Gastroesophageal sphincter (tissue), 3 donors: ENCODE data around the gene BMERB1.

Source experiments
- EP300 ChIP-seq: sonication (generic); formaldehyde crosslinking; IDR thresholded peaks from one replicate; pipeline ENCODE4 v1.6.1; 2017; ENCODE audit warnings: antibody characterized with exemption, mild to moderate bottlenecking
- POLR2A ChIP-seq, 2 donors: fragments of 450-650 bp; IDR thresholded peaks; one replicate each; pipeline ENCODE4 v1.6.1; 2017; ENCODE audit warnings: antibody characterized with exemption in 2 of 2, mild to moderate bottlenecking in 2 of 2, moderate library complexity in 1 of 2
- POLR2AphosphoS5 ChIP-seq: sonication (generic); formaldehyde crosslinking; IDR thresholded peaks from one replicate; pipeline ENCODE4 v1.6.1; 2017; ENCODE audit warnings: antibody characterized with exemption
- TF ChIP-seq, protein P1 (sequence below), 4 experiments: fragments of 200-600 bp in 2 of 4; fragments of 450-650 bp in 2 of 4; sonication (generic) in 1 of 4; IDR thresholded peaks; one replicate each; pipeline ENCODE4 v1.5.1; 2017 to 2019; ENCODE audit warnings: antibody characterized with exemption in 4 of 4, mild to moderate bottlenecking in 2 of 4, moderate library complexity in 2 of 4

DNA sequence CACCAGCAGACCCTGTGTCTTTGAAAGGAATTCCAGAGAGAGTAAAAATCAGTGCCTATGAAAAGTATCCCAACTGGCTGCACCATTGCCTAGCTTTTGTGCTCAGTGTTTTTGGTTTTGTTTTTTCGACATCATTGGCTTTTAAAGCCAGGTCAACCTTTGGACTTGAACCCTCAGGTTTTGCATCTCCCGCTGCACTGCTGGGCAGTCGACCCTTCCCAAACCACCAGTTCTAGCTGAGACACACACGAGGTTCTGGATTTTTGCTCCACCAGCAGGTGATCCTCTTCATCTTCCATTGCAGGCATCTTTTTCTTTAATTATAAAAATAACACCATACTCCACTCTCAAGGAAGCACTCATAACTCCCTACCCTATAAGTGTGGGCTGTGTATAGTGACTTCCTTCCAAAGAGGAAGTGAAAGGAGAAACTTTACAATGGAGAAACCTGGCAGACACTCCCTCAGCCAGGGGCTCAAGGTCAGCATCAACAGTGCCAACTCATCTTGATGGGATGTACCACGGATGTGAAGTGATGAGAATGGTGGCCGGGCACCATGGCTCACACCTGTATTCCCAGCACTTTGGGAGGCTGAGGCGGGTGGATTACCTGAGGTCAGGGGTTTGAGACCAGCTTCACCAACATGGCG lies 57.8 kb downstream of the BMERB1 start:
- TF ChIP-seq EP300 (no peak), POLR2A (IDR thresholded peaks at IDR 0.05) (no peak), POLR2AphosphoS5 (no peak)
- TF ChIP-seq, protein P1, sequence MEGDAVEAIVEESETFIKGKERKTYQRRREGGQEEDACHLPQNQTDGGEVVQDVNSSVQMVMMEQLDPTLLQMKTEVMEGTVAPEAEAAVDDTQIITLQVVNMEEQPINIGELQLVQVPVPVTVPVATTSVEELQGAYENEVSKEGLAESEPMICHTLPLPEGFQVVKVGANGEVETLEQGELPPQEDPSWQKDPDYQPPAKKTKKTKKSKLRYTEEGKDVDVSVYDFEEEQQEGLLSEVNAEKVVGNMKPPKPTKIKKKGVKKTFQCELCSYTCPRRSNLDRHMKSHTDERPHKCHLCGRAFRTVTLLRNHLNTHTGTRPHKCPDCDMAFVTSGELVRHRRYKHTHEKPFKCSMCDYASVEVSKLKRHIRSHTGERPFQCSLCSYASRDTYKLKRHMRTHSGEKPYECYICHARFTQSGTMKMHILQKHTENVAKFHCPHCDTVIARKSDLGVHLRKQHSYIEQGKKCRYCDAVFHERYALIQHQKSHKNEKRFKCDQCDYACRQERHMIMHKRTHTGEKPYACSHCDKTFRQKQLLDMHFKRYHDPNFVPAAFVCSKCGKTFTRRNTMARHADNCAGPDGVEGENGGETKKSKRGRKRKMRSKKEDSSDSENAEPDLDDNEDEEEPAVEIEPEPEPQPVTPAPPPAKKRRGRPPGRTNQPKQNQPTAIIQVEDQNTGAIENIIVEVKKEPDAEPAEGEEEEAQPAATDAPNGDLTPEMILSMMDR (IDR thresholded peaks at IDR 0.05) = no peak
